ENCODE data around the gene NACA2.

NACA2 gene

DNA sequence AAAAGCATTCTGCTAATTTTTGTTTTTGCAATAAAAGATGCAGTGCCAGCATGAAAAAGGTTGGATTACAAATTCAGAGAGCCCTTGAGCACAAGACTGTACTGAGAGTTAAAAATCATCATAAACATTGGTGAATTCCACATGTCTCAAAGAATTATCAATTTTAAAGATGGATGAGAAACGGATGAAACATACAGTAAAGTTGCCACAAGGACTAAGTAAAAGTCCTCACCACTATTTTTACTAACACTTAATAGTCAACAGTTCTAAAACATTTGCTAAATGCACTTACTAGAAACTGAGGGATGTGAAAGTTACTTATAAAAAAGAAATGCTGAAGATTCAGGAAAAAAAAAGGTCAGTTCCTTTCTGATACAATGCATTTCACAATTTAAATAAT lies 25.8 kb upstream of the NACA2 start:
- no peak overlapping the region for H3K27ac Mint-ChIP-seq
- H3K4me1 Mint-ChIP-seq, result no peaks in the 10 kb centered on the region
- peaks cover 34% of the 10 kb centered on the region for H3K9me3 Mint-ChIP-seq
- TF ChIP-seq, protein P1, sequence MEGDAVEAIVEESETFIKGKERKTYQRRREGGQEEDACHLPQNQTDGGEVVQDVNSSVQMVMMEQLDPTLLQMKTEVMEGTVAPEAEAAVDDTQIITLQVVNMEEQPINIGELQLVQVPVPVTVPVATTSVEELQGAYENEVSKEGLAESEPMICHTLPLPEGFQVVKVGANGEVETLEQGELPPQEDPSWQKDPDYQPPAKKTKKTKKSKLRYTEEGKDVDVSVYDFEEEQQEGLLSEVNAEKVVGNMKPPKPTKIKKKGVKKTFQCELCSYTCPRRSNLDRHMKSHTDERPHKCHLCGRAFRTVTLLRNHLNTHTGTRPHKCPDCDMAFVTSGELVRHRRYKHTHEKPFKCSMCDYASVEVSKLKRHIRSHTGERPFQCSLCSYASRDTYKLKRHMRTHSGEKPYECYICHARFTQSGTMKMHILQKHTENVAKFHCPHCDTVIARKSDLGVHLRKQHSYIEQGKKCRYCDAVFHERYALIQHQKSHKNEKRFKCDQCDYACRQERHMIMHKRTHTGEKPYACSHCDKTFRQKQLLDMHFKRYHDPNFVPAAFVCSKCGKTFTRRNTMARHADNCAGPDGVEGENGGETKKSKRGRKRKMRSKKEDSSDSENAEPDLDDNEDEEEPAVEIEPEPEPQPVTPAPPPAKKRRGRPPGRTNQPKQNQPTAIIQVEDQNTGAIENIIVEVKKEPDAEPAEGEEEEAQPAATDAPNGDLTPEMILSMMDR (IDR thresholded peaks at IDR 0.05; ENCODE audit: unreplicated experiment in 3 of 3), result no peak
- H3K36me3 Mint-ChIP-seq (ENCODE audit: low read depth), result peaks cover 5% of the 10 kb centered on the region
- H3K4me3 Mint-ChIP-seq, result no peak overlapping the region
- no peaks in the 10 kb centered on the region for H3K27me3 Mint-ChIP-seq (ENCODE audit: low read depth)

DNA sequence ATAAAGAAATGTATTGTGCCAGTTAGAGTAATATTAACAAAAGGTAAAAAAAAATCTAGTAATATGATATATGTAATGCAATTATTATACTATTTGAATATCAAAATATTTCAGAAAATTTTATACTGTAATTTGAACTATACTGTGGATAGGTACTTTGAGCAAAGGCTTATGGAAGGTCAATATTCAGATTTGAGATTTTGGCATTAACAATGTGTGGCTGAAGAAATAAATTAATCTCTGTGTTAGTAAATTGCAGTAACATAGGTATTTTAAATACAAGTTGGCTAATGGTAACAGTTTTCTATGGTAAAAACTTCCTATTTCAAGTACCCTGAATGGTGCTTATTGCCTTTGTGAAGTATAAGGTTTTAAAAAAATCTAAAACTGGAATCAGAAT lies 23.2 kb upstream of the NACA2 start:
- Mint-ChIP-seq H3K4me1 (no peaks in the 10 kb centered on the region), H3K36me3 (ENCODE audit: low read depth) (peaks cover under 1% of the 10 kb centered on the region), H3K27ac (no peak overlapping the region), H3K27me3 (ENCODE audit: low read depth) (no peaks in the 10 kb centered on the region), H3K4me3 (no peak overlapping the region), H3K9me3 (peaks cover 18% of the 10 kb centered on the region)
- TF ChIP-seq, protein P1 (IDR thresholded peaks at IDR 0.05; ENCODE audit: unreplicated experiment in 3 of 3), result no peak

DNA sequence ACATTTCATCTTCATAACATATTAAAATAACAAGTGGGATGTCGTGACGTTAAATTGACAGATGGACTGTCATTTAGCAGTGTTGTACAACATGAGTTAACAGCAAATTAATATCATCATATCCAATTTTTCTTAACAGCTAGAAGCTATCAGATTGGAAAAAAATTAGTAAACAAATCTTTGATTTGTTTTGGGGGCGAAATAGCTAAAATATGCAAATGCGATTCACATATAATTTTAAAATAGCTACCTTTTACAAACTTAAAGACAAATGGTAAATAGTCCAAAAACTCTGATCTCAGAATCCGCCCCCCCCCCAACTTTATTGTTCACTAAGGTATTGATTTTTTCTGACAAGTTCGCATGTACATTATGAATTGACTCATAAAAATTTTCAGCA lies 20.3 kb upstream of the NACA2 start:
- no peaks in the 10 kb centered on the region for H3K4me1 Mint-ChIP-seq
- no peak overlapping the region for H3K27ac Mint-ChIP-seq
- no peak overlapping the region for H3K4me3 Mint-ChIP-seq
- TF ChIP-seq, protein P1 (IDR thresholded peaks at IDR 0.05; ENCODE audit: unreplicated experiment in 3 of 3), result no peak
- H3K9me3 Mint-ChIP-seq, result peaks cover 5% of the 10 kb centered on the region
- H3K27me3 Mint-ChIP-seq (ENCODE audit: low read depth), result peaks cover 4% of the 10 kb centered on the region
- H3K36me3 Mint-ChIP-seq (ENCODE audit: low read depth), result no peaks in the 10 kb centered on the region

DNA sequence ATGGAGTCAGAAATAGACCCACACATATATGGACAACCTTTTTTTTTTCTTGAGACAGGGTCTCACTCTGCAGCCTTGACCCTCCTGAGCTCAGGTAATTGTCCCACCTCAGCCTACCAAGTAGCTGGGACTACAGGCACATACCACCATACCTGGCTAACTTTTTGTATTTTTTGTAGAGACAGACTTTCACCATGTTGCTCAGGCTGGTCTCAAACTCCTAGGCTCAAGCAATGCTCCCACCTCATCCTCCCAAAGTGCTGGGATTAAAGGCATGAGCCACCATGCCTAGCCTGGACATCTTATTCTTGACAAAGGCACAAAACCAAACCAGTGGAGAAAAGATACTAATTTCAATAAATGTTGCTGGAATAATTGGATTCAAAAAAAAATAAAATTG lies 14.7 kb upstream of the NACA2 start:
- Mint-ChIP-seq H3K27ac (no peak overlapping the region), H3K27me3 (ENCODE audit: low read depth) (peaks cover 4% of the 10 kb centered on the region), H3K4me1 (no peaks in the 10 kb centered on the region), H3K4me3 (no peak overlapping the region), H3K9me3 (peaks cover 4% of the 10 kb centered on the region), H3K36me3 (ENCODE audit: low read depth) (no peaks in the 10 kb centered on the region)
- TF ChIP-seq, protein P1 (IDR thresholded peaks at IDR 0.05; ENCODE audit: unreplicated experiment in 3 of 3), result no peak

DNA sequence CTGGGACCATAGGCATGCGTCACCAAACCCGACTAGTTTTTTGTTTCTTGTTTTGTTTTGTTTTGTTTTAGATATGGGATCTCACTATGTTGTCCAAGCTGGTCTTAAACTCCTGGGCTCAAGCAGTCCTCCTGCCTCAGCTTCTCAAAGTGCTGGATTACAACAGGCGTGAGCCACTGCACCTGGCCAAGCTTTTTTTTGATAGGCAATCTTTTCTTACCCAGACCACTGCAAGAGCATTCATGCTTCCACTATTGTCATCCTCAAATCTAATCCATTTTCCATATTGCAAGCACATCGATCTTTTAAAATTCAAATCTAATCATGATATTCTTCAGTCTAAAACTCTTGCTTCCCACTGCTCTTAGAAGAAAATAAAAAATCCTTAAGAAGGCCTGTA lies 10.3 kb upstream of the NACA2 start:
- Mint-ChIP-seq H3K27ac (no peak overlapping the region), H3K27me3 (ENCODE audit: low read depth) (no peaks in the 10 kb centered on the region)
- TF ChIP-seq, protein P1 (IDR thresholded peaks at IDR 0.05; ENCODE audit: unreplicated experiment in 3 of 3), result no peak

DNA sequence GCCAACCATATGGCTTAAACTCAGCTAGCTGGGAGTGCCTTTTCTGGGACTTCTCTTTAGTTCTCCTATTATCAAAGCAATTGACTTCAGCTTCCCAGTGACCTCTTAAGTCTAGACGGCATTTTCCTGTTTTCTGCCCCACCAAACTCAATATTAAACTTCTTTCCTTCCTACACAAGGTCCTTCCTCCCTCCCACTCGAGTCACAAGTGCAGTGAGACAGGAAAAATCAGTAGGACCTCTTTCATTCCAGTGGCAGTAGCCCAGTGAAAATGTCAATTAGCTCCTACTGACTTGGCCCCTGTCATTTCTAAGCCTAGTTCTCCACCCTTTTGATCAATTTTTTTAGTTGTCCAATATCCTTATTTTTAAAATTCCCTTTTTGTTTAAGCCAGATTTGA lies 9.6 kb upstream of the NACA2 start:
- TF ChIP-seq, protein P1 (IDR thresholded peaks at IDR 0.05; ENCODE audit: unreplicated experiment in 3 of 3), result no peak
- H3K4me1 Mint-ChIP-seq, result no peaks in the 10 kb centered on the region
- H3K36me3 Mint-ChIP-seq (ENCODE audit: low read depth), result no peaks in the 10 kb centered on the region
- no peak overlapping the region for H3K4me3 Mint-ChIP-seq
- no peak overlapping the region for H3K27ac Mint-ChIP-seq
- peaks cover under 1% of the 10 kb centered on the region for H3K27me3 Mint-ChIP-seq (ENCODE audit: low read depth)
- peaks cover 4% of the 10 kb centered on the region for H3K9me3 Mint-ChIP-seq

More for the DNA sequence above, 10.3 kb upstream of the NACA2 start:
- H3K36me3 Mint-ChIP-seq (ENCODE audit: low read depth), result no peaks in the 10 kb centered on the region
- H3K4me3 Mint-ChIP-seq, result no peak overlapping the region
- peaks cover 4% of the 10 kb centered on the region for H3K9me3 Mint-ChIP-seq
- no peaks in the 10 kb centered on the region for H3K4me1 Mint-ChIP-seq

All from nephron (organoid).